HT-29 (cell line): Measurements from ENCODE around the gene ZNF674. TPM values are rescaled to one million over a fixed set of nuclear protein-coding genes. Genes with fewer than 3 reads are reported as not detected.

Source experiments
- DNase-seq: peaks from one replicate; pipeline ENCODE4 v3.0.0-alpha.2; 2015; ENCODE audit warnings: low spot score
- total RNA-seq: library from RNA; depleted of rRNA; stranded (reverse); fragments of >200 nt; shearing (Covaris generic); gene quantifications from 2 replicates; pipeline ENCODE4 v1.2.3, GENCODE V29; 2014; rRNA removed

Gene ZNF674
- total RNA-seq = 2.6 and 4.0 TPM in 2 replicates

DNA sequence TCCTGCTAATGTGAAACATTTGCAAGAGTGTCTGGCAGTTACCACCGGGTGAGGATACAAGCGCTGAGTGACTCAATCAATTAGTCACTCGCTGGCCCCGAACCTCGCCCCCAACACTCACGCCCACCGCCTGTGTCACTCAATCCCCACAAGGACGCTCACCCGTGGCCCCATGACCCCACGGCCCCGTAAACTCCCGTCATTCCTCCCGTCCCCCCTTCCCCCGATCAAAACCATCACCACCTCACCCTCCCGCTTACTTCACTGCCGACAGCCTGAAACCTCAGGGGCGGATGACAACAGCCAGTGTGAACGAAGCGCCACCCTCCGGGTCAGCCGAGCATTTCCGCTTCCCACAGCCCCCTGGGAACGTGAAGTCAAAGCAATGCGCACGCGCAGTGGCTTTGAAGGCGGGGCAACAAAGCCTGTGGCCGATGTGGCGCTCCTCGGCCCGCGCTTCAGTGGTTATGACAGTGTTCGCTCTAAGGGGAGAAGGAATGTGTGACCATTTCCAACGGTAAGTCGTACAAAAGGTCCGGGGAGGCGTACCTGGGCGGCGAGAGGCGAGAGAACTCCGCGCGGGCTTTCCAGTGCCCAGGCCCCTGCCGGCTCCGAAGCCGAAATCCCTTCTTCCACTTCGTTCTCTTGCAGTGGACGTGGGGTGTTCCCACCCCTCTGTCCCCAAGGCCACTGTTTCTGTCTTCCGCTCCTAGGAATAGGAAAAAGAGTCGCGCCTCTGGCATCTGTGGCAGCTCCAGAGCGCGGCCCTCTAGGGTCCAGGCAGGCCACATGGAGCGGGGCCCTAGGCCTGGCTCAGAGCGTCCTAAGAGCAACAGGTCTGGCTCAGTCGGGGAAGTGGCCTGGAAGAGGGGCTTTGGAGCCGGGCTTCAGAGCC, at the start of gene ZNF674:
ZNF674 (minus strand) TSS at position 311 of the 895 bp plus-strand sequence. CDS start 3,334 bp downstream, outside the sequence.
- peak; percentile 96 for DNase-seq

DNA sequence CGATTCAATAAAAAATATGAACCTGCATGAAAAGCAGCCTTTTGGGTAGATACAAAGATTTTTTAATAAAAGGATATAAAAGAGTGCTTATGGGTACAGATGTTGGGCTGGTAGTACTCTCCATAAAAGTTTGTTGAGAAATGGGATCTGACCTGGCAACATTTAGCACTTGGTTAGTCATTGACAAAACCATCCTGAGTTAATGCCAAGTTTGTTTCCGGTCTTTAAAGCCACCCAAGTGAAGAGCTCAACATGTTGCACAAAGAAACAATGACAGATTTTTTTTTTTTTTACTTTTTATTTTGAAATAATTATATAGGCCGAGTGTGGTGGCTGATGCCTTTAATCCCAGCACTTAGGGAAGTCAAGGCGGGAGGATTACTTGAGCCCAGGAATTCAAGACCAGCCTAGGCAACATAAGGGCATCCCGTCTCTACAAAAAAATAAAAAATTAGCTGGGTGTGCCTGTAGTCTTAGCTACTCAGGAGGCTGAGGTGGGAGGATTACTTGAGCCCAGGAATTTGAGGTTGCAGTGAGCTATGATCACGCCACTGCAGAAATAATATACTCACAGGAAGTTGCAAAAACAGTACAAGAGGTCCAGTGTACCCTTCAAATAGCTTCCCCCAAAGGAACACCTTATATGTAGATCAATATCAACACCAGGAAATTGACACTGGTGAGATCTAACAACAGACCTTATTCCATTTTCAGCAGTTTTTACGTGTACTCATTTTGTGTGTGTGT, 44.9 kb upstream of the ZNF674 start:
- DNase-seq = peak; percentile 9

DNA sequence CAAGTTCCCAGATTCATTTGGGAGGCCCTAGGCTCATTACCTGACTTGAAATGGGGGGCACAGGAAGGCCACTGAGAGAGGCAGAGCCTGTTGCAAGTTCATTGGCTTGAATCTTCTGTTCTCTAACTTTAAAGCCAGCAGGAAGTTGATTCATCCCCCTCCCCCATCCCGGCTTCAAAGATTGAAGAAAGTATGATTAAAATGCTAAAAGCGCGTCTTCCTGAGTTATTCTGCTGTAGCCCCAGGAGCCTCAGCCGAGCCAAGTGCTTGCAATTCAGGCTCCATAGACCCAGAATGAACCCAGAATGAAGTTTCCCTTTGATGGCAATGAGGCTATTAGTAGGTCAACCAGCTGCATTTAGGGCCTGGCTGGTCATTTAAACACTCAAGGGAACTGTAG, 43.0 kb upstream of the ZNF674 start:
- DNase-seq = no peak

DNA sequence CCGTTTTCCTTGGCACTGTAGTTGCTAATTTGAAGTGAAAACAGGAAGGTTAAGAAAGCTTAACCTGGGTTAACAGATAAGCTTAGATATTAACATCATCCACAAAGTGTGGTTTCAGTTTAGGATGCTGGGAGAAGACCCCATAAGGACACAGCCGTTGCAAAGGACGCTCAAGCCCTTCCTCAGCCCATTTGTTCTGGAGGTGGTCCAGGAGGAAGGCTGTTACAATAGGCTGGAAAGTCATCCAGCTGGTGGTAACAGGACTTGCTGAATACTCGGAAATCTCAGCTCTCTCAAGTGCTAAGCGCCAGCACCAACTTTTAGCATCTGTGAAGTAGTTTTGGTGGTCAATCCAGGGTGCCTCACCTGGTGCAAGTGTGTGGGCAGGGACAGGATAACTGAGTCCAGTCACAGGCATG, 42.5 kb upstream of the ZNF674 start:
- DNase-seq = no peak

DNA sequence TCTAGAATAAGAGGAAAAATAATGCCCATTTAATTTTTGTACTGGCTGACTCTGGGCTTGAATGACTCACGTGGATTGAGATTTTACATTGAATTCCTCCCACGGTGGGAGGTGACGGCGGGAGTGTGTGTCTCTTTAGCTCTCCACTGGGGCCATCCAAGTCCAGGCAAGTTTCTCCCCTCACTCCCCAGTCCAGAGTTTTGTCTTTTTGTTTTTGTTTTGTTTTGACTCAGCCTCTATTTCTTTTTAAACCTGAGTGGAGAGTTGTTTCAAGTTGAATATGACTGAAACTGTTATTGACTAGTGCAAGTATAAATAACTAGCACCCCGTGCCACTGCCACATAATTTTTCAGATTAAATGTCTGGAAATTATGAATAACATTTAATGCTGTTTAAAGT, 41.9 kb upstream of the ZNF674 start:
- DNase-seq = no peak

DNA sequence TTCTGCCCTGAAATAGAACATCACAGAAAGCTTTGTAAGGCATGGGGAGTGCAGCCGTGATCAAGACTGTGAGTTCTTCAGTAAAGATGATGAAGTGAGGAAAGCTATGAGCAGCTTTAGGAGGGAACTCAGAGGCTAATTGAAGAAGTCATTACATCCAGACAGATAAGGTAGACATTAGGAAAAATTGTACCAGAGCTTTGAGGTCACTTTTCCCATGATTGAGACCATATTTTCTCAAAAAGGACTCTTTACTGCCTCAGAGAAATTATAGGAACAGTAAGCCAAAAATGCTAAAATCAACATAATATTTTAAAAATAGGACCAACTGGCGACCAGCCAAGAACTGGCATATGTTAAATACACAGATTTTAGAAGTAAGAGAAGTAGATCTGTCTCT, 39.5 kb upstream of the ZNF674 start:
- no peak for DNase-seq

DNA sequence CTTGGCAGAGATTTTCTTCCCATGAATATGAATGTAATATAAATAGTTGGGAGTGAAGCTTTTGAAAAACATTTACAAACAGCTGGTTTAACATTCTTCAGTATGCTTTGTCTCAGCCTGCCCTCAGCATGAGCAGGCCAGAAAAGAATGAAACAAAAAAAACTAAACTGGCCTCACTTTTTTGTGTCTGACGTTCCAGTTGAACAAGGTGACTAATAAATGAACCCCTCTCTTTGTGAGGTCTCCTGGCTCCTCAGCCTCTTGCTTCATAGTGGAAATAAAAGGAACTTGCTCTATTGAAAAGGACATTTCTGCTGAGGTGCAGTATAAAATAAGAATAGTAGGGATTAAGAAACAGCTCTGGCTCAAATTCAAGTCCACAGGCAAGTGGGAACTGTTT, 37.7 kb upstream of the ZNF674 start:
- DNase-seq = no peak

DNA sequence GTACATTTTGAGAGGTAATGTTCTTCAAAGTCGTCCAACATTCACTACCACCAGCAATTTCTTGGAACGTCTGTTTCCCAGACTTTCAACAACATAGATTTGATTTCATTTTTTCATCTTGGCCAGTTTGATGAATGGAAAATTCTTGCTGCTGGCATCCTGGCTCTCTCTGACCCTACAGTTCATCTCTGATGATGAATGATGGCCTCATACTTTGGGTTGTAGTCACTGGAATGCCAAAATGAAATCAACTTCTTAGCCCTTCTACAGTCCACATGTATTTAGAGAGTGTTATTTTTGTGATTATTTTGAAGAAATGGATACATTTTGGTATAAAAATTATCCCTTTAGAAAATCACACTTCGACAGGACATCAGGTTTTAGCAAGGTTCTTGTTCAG, 37.1 kb upstream of the ZNF674 start:
- no peak for DNase-seq

DNA sequence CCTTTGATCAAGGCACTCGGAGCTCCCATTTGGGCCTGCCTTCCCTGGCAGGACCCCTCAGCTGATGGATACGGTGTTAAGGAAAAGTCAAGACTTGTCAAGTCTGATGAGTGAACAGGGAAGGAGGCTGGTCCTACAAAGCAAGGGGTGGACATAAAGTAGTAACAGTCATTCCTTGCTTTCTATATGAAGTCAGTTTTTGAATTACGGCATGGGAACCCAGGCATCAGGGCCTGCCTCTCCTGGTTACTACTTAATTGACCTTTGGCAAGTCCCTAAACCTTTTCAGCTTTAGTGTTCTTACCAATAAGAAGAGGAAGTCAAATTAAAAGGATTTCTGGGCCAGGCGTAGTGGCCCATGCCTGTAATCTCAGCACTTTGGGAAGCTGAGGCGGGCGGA, 35.4 kb upstream of the ZNF674 start:
- no peak for DNase-seq

DNA sequence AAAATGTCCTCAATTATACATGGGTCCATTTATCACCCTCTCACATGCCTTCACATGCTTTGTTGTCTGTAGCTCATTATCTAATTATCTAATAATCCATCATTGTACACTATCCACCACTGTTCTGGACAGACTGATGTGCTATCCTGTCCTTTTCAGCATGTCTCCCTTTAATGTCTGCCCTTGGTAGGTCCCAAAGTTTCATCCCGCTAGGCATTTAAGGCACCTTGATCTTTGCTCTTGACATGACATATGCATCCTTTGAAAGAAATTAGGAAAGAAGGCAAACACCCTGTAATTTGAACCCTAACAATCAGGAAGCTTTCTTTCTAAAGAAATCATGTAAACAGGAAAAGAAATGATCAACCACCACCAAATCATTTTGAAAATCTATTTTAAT, 34.0 kb upstream of the ZNF674 start:
- DNase-seq = no peak

DNA sequence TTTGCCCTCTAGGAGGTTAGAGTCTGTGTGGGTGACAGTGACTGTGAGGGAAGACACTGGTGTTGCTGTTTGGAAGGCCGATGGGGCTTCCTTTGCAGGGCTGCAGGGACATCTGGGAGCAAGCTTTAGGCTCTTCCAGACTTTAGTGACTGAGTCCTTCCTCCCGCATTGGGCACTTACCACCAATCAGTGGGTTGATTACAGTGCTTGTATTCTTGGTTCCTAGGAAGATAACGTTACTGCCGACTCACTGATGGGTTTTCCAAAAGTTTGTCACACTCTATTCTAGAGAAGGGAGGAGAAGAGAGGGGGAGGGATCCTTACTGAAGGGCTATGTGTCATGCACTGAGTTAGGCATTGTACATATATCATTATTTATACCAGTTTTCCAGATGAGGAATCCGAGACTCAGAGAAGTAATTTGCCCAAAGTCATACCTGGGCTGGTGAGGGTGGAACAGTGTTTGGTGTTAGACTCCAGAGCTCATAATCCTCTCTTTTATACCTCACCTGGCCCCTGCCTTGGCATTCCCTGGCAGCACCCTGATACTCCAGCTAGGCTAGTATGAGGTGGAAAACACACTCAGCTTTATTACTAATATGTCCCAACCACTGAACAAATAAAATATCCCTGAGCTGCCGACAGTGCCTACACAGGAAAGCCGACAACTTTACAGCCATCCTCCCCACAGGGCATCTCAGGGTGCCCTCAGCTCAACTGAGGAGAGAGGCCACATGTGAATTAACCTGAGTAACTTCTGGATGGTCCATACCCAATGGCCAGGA, 32.2 kb upstream of the ZNF674 start:
- no peak for DNase-seq

DNA sequence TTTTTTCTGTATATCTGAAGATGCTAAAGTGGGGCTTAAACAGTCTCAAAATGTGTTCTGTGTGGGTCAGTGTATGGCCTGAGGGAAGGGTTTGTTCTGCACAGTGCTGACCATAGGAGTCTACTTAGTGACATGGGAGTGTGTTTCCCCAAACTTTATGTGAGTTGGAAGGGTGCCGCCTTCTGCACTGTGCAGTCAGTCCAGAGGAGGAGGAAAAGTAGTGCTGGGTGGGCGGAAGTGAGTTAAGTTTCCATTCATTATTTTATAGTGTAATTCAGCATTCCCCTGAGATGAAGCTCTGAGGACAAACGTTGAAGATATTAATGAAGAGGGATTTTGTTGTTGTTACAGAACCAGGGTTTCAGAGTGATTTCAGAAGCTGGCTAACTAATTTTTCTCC, 31.2 kb upstream of the ZNF674 start:
- no peak for DNase-seq

DNA sequence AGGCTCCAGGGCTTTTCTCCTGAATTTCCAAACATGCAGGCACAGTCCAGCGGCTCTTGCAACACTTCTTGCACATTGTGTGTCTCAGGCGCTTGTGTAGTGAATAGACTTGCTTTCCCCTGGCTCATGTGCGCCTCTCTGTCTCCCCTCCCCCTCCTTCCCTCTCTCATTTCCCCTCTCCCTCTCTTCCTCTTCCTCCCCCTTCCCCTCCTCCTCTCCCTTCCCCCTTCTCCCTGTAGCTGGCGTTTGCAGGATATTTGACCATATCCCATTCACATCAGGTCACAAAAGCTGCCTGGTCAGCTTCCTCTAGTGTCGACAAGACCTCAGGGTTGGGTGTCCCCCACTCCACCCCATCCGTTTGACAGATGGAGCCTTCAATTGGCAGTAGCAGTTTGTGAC, 30.8 kb upstream of the ZNF674 start:
- DNase-seq = no peak

DNA sequence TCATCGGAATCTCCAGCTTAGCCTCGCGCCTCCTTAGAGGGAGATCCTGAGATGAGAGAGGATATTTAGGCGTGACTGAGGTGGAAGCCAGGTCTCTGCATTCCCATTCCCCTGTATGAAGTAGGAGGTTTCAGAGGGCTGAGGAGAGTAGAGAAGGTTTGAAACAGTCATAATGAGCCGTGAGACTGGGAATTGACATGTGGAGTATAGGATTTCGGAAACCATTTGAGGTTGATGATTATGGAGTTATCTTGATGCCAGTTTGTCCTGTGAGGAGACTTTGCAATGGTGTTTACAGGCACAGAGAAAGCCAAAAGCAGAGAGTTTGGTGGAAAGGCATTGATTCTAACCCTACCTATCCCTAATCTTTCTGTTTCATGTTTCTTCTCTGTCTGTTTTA, 30.4 kb upstream of the ZNF674 start:
- no peak for DNase-seq

DNA sequence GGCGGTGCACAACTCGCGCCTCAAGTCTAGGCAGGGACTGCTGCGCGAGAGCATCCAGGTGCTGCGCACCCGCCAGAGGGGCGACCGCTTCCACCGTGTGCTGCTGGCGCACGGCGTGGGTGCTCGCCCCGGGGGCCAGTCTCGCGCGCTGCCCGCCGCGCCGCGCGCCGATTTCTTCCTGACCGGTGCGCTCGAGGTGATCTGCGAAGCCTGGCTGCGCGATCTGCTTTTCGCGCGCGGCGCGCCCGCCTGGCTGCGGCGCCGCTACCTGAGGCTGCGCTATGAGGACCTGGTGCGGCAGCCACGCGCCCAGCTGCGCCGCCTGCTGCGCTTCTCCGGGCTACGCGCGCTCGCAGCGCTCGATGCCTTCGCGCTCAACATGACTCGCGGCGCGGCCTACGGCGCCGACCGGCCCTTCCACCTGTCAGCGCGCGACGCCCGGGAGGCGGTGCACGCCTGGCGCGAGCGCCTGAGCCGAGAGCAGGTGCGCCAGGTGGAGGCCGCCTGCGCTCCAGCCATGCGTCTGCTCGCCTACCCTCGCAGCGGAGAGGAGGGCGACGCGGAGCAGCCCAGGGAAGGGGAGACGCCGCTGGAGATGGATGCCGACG, 29.7 kb upstream of the ZNF674 start:
- DNase-seq = no peak

DNA sequence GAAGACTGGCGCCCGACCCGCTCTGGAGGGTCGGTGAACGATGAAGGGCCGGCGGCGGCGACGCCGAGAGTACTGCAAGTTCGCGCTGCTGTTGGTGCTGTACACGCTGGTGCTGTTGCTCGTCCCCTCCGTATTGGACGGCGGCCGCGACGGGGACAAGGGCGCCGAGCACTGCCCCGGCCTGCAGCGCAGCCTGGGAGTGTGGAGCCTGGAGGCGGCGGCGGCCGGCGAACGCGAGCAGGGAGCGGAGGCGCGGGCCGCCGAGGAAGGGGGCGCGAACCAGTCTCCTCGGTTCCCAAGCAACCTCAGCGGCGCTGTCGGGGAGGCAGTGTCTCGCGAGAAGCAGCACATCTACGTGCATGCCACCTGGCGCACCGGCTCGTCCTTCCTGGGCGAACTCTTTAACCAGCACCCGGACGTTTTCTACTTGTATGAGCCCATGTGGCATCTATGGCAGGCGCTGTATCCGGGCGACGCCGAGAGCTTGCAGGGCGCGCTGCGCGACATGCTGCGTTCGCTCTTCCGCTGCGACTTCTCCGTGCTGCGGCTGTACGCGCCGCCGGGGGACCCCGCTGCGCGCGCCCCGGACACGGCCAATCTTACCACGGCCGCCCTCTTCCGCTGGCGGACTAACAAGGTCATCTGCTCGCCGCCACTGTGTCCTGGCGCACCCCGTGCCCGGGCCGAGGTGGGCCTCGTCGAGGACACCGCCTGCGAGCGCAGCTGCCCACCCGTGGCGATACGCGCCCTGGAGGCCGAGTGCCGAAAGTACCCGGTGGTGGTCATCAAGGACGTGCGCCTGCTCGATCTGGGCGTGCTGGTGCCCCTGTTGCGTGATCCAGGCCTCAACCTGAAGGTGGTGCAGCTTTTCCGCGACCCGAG, 28.9 kb upstream of the ZNF674 start:
- DNase-seq = peak; percentile 32

DNA sequence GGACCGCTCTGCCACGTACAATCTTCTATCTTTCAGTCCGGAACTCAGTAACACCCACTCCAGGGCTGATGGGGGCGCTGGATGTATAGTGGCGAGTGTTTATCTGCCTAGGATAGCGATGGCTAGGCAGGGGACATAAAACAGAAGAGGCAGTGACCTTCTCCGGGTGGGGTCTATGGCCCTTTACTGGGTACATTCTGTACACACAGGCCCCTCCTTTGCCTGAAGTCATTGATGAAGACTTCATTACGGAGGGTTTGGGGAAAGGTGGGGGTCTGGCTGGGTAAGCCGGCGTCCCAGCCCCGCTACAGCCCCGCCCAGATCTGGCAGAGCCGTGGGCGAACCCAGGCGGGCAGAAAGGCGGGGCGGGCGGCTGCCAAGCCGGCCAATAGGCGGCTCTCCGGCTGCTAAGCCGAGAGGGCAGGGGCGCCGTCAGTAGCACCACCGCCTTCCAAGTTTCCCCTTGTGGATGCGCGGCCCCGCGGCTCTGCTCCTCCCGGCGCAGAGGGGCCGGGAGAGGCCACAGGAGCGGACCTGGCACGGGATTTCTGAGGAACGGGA, 28.2 kb upstream of the ZNF674 start, which contains the start of gene CHST7:
CHST7 (plus strand) TSS at position 435 of the 561 bp plus-strand sequence. CDS start 167 bp downstream, outside the sequence.
- peak; percentile 60 for DNase-seq

DNA sequence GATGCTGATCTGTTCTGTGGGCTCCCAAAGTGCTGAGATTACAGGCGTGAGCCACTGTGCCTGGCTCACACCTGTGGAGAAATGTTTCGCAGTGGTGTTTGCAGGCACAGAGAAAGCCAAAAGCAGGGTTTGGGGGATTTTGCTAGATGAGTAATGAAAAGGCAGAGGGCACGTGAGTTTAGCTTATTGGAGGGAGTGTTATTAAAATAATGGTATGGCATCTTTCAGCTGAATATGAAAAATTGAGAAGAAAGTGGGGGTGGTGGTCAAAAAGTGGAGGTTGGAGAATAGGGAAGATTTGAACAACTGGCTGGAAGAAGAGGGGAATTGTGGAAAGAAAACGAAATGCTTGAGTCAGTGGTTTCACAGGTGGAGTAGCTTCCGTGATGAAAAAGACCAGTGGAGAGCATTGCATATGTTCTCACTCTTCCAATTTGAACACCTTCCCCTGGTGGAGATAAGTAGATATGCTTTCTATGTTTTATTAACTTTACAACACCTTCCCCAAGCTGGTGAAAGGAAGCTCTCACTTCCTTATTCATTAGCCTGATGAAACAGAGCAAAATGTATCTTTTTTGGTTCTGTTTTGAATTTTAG, 27.2 kb upstream of the ZNF674 start:
- peak; percentile 32 for DNase-seq
